Measurements from ENCODE around the gene MACIR.

The MACIR gene

GRCh38 chr5:103259705-103260355 lies 1.3 kb downstream of the MACIR start:
- Mint-ChIP-seq H3K4me1 (ENCODE audit: low read depth) (peaks cover 31% of the 10 kb centered on the region), H3K4me3 (peak overlapping the region; percentile 84), H3K27me3 (peaks cover 11% of the 10 kb centered on the region), H3K36me3 (ENCODE audit: low read depth) (peaks cover 7% of the 10 kb centered on the region), H3K9me3 (no peaks in the 10 kb centered on the region), H3K27ac (peak overlapping the region; percentile 70)
- intact Hi-C loops (cut with micrococcal nuclease): loop anchor here (5.0 kb wide), 1 partner anchor 82 kb away; no protein-coding TSS in a partner anchor

GRCh38 chr5:103260951-103261350 lies 2.4 kb downstream of the MACIR start:
- intact Hi-C loops (cut with micrococcal nuclease): no loop called here
- no peaks in the 10 kb centered on the region for H3K9me3 Mint-ChIP-seq
- H3K36me3 Mint-ChIP-seq (ENCODE audit: low read depth): peaks cover 7% of the 10 kb centered on the region
- peaks cover 31% of the 10 kb centered on the region for H3K4me1 Mint-ChIP-seq (ENCODE audit: low read depth)
- no peak overlapping the region for H3K27ac Mint-ChIP-seq
- peaks cover 11% of the 10 kb centered on the region for H3K27me3 Mint-ChIP-seq
- no peak overlapping the region for H3K4me3 Mint-ChIP-seq

- intact Hi-C loops (cut with micrococcal nuclease): no loop called here
- H3K27me3 Mint-ChIP-seq: peaks cover 11% of the 10 kb centered on the region
- no peak overlapping the region for H3K4me3 Mint-ChIP-seq
- H3K4me1 Mint-ChIP-seq (ENCODE audit: low read depth): peaks cover 31% of the 10 kb centered on the region
- H3K27ac Mint-ChIP-seq: no peak overlapping the region
- H3K9me3 Mint-ChIP-seq: no peaks in the 10 kb centered on the region
- H3K36me3 Mint-ChIP-seq (ENCODE audit: low read depth): peaks cover 9% of the 10 kb centered on the region
Measured at GRCh38 chr5:103262422-103262871, 3.9 kb downstream of the MACIR start.

- no peaks in the 10 kb centered on the region for H3K9me3 Mint-ChIP-seq
- no peak overlapping the region for H3K27ac Mint-ChIP-seq
- peaks cover 15% of the 10 kb centered on the region for H3K36me3 Mint-ChIP-seq (ENCODE audit: low read depth)
- intact Hi-C loops (cut with micrococcal nuclease): no loop called here
- H3K4me3 Mint-ChIP-seq: no peak overlapping the region
- H3K4me1 Mint-ChIP-seq (ENCODE audit: low read depth): peaks cover 31% of the 10 kb centered on the region
- peaks cover 11% of the 10 kb centered on the region for H3K27me3 Mint-ChIP-seq
Measured at GRCh38 chr5:103263054-103263453, 4.5 kb downstream of the MACIR start.

GRCh38 chr5:103264508-103264907 lies 5.9 kb downstream of the MACIR start:
- H3K27ac Mint-ChIP-seq: no peak overlapping the region
- intact Hi-C loops (cut with micrococcal nuclease): no loop called here
- H3K36me3 Mint-ChIP-seq (ENCODE audit: low read depth): peaks cover 13% of the 10 kb centered on the region
- H3K4me3 Mint-ChIP-seq: no peak overlapping the region
- H3K27me3 Mint-ChIP-seq: peaks cover 8% of the 10 kb centered on the region
- H3K4me1 Mint-ChIP-seq (ENCODE audit: low read depth): peaks cover 28% of the 10 kb centered on the region
- H3K9me3 Mint-ChIP-seq: no peaks in the 10 kb centered on the region

- peaks cover 17% of the 10 kb centered on the region for H3K4me1 Mint-ChIP-seq (ENCODE audit: low read depth)
- no peaks in the 10 kb centered on the region for H3K27me3 Mint-ChIP-seq
- H3K36me3 Mint-ChIP-seq (ENCODE audit: low read depth): peaks cover 11% of the 10 kb centered on the region
- no peak overlapping the region for H3K27ac Mint-ChIP-seq
- intact Hi-C loops (cut with micrococcal nuclease): no loop called here
- no peaks in the 10 kb centered on the region for H3K9me3 Mint-ChIP-seq
- no peak overlapping the region for H3K4me3 Mint-ChIP-seq
Measured at GRCh38 chr5:103270581-103270980, 12.0 kb downstream of the MACIR start.

GRCh38 chr5:103271570-103272289 lies 13.2 kb downstream of the MACIR start:
- H3K9me3 Mint-ChIP-seq: no peaks in the 10 kb centered on the region
- peaks cover 17% of the 10 kb centered on the region for H3K4me1 Mint-ChIP-seq (ENCODE audit: low read depth)
- intact Hi-C loops (cut with micrococcal nuclease): no loop called here
- no peaks in the 10 kb centered on the region for H3K27me3 Mint-ChIP-seq
- H3K36me3 Mint-ChIP-seq (ENCODE audit: low read depth): peaks cover 22% of the 10 kb centered on the region
- H3K27ac Mint-ChIP-seq: no peak overlapping the region
- H3K4me3 Mint-ChIP-seq: no peak overlapping the region

GRCh38 chr5:103272377-103272776 lies 13.8 kb downstream of the MACIR start:
- no peaks in the 10 kb centered on the region for H3K9me3 Mint-ChIP-seq
- peaks cover 20% of the 10 kb centered on the region for H3K36me3 Mint-ChIP-seq (ENCODE audit: low read depth)
- intact Hi-C loops (cut with micrococcal nuclease): no loop called here
- H3K4me3 Mint-ChIP-seq: no peak overlapping the region
- peaks cover 17% of the 10 kb centered on the region for H3K4me1 Mint-ChIP-seq (ENCODE audit: low read depth)
- no peak overlapping the region for H3K27ac Mint-ChIP-seq
- H3K27me3 Mint-ChIP-seq: no peaks in the 10 kb centered on the region

- Mint-ChIP-seq H3K4me1 (ENCODE audit: low read depth) (peaks cover 17% of the 10 kb centered on the region), H3K27me3 (no peaks in the 10 kb centered on the region), H3K9me3 (no peaks in the 10 kb centered on the region), H3K27ac (no peak overlapping the region), H3K36me3 (ENCODE audit: low read depth) (peaks cover 12% of the 10 kb centered on the region), H3K4me3 (no peak overlapping the region)
- intact Hi-C loops (cut with micrococcal nuclease): no loop called here
Measured at GRCh38 chr5:103273952-103274351, 15.4 kb downstream of the MACIR start.

- no peak overlapping the region for H3K4me3 Mint-ChIP-seq
- no peaks in the 10 kb centered on the region for H3K9me3 Mint-ChIP-seq
Measured at GRCh38 chr5:103275851-103276250, 17.3 kb downstream of the MACIR start.

GRCh38 chr5:103280967-103281366 lies 22.4 kb downstream of the MACIR start:
- Mint-ChIP-seq H3K4me3 (no peak overlapping the region), H3K4me1 (ENCODE audit: low read depth) (peaks cover 10% of the 10 kb centered on the region), H3K27ac (no peak overlapping the region), H3K9me3 (no peaks in the 10 kb centered on the region), H3K36me3 (ENCODE audit: low read depth) (peaks cover 7% of the 10 kb centered on the region), H3K27me3 (no peaks in the 10 kb centered on the region)
- intact Hi-C loops (cut with micrococcal nuclease): no loop called here

More at GRCh38 chr5:103275851-103276250, 17.3 kb downstream of the MACIR start:
- Mint-ChIP-seq H3K4me1 (ENCODE audit: low read depth) (peaks cover 21% of the 10 kb centered on the region), H3K36me3 (ENCODE audit: low read depth) (peaks cover 12% of the 10 kb centered on the region), H3K27me3 (no peaks in the 10 kb centered on the region), H3K27ac (no peak overlapping the region)
- intact Hi-C loops (cut with micrococcal nuclease): no loop called here

- H3K9me3 Mint-ChIP-seq: no peaks in the 10 kb centered on the region
- no peak overlapping the region for H3K4me3 Mint-ChIP-seq
- H3K4me1 Mint-ChIP-seq (ENCODE audit: low read depth): peaks cover 10% of the 10 kb centered on the region
- intact Hi-C loops (cut with micrococcal nuclease): no loop called here
- no peaks in the 10 kb centered on the region for H3K27me3 Mint-ChIP-seq
- H3K36me3 Mint-ChIP-seq (ENCODE audit: low read depth): no peaks in the 10 kb centered on the region
- H3K27ac Mint-ChIP-seq: no peak overlapping the region
Measured at GRCh38 chr5:103283120-103283519, 24.6 kb downstream of the MACIR start.

GRCh38 chr5:103283869-103284268 lies 25.3 kb downstream of the MACIR start:
- Mint-ChIP-seq H3K4me3 (no peak overlapping the region), H3K9me3 (no peaks in the 10 kb centered on the region), H3K27ac (no peak overlapping the region), H3K27me3 (no peaks in the 10 kb centered on the region), H3K36me3 (ENCODE audit: low read depth) (no peaks in the 10 kb centered on the region), H3K4me1 (ENCODE audit: low read depth) (peaks cover 10% of the 10 kb centered on the region)
- intact Hi-C loops (cut with micrococcal nuclease): no loop called here

GRCh38 chr5:103286622-103287021 lies 28.1 kb downstream of the MACIR start:
- no peaks in the 10 kb centered on the region for H3K27me3 Mint-ChIP-seq
- H3K27ac Mint-ChIP-seq: no peak overlapping the region
- H3K9me3 Mint-ChIP-seq: no peaks in the 10 kb centered on the region
- H3K4me1 Mint-ChIP-seq (ENCODE audit: low read depth): no peaks in the 10 kb centered on the region
- no peaks in the 10 kb centered on the region for H3K36me3 Mint-ChIP-seq (ENCODE audit: low read depth)
- intact Hi-C loops (cut with micrococcal nuclease): no loop called here
- H3K4me3 Mint-ChIP-seq: no peak overlapping the region
